ENCODE data around the gene DNAJC21.

DNA sequence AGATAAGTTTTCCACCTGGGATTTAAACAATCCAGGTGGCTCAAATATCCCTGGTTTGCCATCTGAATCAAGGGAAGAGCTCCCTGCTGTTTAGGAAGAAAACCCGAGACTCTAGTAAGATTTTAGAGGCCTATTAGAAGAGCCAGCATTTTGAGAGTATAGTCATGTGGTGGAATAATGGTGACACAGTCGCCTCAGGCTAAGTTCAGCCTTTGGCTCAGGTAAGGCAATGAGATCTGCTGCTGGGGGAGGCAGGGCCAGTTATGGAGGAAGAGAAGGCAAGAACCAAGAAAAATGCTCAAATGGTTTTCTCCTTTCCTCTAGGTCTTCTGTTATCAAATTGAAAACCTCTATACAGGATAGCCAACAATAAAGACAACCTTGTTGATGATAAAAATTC lies 30.3 kb upstream of the DNAJC21 start:
- TF ChIP-seq CTCF (optimal IDR thresholded peaks at IDR 0.05 in 1 of 3, IDR thresholded peaks at IDR 0.05 in 1 of 3, conservative IDR thresholded peaks at IDR 0.05 in 1 of 3; ENCODE audit: extremely low read depth in 1 of 3, insufficient read depth in 2 of 3, low read length in 3 of 3) (no peak), EZH2 (IDR thresholded peaks at IDR 0.05; ENCODE audit: low read length) (no peak)

All from keratinocyte (primary cell).